NCI-H460 (cell line): ENCODE results near the gene CS. TPM values are rescaled to one million over a fixed set of nuclear protein-coding genes. Genes with fewer than 3 reads are reported as not detected.
"Not testable (repeated sequence)": the region's sequence is repeated elsewhere in the genome, so short reads cannot be mapped to it uniquely, and the experiment has no call there.

Experiments used
- DNase-seq: peaks from one replicate; pipeline ENCODE4 v3.0.0-alpha.2; 2016; ENCODE audit warnings: low read depth; ENCODE audit errors: extremely low read depth
- total RNA-seq: library from RNA; depleted of rRNA; stranded (reverse); fragments of >200 nt; shearing (Covaris generic); gene quantifications from 2 replicates; pipeline ENCODE4 v1.2.3, GENCODE V29; 2014

CS gene
- total RNA-seq, 1 experiment from 2014 or later: 153 TPM

DNA sequence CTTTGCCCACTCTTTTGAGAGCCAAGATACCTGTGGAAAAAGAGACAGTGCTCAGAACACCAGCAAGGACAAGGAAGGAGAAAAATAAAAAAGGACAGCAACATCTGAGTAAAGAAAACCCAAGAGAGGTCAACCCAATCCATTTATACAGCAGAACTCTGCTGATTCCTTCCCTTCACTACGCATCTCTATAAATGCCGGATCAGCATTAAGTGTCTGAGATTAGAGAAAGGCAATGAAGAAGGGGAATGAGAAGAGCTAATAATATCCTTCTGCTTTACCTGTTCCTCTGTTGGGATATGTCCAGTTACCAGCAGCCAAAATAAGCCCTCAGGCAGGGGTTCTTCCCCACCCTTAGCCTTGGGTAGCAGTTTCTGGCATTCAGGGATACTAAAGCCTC lies 17.6 kb downstream of the CS start:
- no peak for DNase-seq

- no peak for DNase-seq
Measured at GRCh38 chr12:56282030-56282429, 18.1 kb downstream of the CS start.

GRCh38 chr12:56280849-56281248 lies 19.3 kb downstream of the CS start:
- DNase-seq: no peak

DNA sequence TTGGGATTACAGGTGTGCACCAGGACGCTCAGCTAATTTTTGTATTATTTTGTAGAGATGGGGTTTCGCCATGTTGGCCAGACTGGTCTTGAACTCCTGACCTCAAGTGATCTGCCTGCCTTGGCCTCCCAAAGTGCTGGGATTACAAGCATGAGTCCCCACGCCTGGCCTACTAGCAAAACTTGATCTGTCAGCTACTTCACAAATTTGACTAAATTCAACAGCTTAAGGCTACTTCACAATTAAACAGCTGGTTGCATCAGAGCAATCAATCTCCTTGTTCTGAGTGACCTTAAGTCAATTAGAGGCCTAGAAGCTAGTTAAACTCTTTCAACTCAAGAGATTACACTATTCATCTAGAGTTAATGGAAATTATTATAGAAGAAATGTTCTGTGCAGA lies 21.2 kb downstream of the CS start:
- no peak for DNase-seq

- DNase-seq: no peak
Measured at GRCh38 chr12:56274299-56274698, 25.8 kb downstream of the CS start.

DNA sequence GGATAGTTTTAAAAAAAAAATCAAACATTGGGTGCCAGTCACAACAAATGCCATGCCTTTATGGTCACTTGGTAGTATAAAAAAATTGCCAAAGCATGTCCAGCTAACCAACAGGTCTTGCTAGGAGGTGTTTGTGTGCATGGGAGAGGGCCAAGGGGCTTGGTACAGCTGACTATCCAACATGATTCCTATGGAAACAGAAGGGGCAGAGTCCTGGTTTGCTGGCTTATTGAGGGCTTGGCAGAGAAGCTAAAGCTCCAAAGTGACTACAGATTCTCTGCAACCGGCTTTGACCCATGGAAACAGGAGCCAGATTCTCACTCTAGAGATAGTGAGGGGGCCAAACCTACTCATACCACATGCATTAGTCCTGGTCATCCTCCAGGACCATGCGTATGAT lies 27.7 kb downstream of the CS start:
- DNase-seq: not testable (repeated sequence)

GRCh38 chr12:56271031-56271430 lies 29.1 kb downstream of the CS start:
- no peak for DNase-seq

- DNase-seq: no peak
Measured at GRCh38 chr12:56267443-56268071, 32.6 kb downstream of the CS start.

DNA sequence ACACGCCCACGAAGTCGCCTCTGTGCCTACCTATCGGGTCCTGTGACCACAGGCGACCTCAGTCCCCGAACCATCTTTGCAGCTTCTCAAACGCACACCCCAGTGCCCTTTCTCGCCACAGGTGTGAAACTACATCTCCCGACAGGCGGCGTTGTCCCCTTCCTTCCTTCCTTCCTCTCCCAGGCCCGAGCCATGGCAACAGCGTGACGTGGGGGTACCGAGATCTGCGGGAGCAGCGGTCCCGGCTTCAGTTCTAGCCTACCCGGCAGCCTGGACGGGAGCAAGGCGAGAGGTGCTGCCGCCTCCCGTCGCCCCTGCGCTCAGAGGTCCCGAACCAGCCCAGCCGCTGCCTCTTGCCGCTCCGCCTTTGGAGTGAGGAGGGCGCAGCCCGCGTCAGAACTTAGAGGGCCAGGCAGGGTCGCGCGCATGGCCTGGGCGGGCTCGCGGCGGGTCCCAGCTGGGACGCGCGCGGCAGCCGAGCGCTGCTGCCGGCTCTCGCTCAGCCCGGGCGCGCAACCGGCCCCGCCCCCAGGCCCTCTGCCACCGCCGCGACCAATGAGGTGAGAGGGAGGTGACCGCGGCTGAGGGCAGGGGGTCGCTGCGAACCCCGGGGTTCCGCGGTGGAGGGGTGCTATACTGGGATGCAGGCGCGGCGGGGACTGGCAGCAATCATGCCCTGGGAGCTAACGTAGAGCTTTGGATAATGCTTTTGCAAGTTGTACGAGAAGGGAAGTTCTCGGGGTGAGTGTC lies 33.3 kb downstream of the CS start, which contains the start of gene COQ10A:
COQ10A (plus strand) TSS at position 250 of the 750 bp plus-strand sequence; CDS start at position 427, 177 bp downstream.
- DNase-seq: peak; percentile 87

- not testable (repeated sequence) for DNase-seq
Measured at GRCh38 chr12:56266068-56266692, 34.0 kb downstream of the CS start.

DNA sequence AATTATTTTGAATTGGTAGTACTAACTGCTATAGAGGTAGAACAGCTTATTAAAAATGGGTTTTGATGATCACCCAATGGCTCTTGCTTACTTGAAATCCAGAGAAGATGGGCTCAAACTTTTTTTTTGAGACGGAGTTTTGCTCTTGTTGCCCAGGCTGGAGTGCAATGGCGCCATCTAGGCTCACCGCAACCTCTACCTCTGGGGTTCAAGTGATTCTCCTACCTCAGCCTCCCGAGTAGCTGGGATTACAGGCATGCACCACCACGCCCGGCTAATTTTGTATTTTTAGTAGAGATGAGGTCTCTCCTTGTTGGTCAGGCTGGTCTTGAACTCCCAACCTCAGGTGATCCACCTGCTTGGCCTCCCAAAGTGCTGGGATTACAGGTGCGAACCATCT lies 37.2 kb downstream of the CS start:
- not testable (repeated sequence) for DNase-seq

DNA sequence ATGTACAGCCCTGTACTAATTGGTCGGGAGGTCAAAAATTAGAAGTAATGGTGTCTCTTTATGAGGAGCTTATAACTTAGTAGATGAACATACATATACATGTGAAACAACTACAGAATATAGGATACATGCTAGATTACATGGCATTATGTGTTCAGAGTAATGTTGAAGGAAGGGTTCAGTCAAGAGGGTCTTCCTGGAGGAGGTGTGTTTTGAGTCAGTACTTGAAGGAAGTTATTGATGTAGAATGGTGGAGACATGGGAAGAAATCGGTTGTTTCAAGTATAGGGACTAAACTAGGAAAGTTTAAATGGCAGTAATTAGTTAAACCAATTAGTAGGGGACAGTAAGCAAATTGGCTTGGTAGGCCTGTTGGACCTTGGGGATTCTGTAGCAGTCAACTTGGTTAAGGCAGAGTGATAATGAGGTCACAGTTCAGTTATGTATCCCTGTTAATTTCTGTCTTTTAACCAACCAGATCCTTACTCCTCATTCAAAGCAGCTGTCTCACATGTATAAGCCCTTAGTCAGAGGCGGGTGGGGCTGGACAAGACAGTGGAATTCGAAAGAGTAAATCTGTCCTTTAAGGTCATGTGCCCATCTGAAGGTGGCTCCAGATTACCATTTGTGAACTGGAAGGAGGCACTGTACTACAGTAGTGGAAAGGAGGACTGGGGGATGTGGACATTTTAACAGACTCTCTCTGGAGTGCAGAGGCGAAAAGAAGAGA lies 38.5 kb downstream of the CS start:
- DNase-seq: peak; percentile 83

DNA sequence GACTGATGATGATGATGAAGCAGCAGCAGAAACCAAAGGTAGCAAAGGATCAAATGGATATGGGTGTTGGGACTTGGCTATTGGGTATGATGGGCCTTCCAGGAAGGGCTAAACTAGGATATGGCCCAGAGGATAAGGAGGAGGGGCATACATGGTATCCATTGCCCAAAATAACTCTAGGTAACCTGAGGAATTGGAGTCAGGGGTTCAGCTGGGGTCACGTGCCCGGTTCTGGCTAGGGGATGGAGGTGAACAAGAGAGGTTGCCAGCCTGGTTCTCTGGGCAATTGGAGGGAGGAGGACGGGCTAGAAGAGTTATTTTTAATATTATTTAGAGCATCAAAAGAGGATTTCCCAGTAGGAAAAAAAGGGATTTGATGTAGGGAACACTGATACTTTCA lies 39.2 kb downstream of the CS start:
- no peak for DNase-seq

DNA sequence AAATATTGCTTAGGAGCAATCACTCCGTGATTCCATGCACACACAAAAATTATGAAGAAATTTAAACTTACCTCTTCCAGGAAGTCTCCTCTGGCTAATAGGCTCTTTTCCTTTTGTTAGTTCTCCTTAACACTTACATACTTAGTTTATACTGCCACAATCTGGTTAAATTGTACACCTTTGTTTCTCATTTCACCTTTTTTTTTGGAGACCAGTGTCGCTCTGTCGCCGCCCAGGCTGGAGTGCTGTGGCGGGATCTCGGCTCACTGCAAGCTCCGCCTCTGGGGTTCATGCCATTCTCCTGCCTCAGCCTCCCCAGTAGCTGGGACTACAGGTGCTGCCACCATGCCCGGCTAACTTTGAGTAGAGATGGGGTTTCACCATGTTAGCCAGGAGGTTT lies 39.8 kb downstream of the CS start:
- no peak for DNase-seq

DNA sequence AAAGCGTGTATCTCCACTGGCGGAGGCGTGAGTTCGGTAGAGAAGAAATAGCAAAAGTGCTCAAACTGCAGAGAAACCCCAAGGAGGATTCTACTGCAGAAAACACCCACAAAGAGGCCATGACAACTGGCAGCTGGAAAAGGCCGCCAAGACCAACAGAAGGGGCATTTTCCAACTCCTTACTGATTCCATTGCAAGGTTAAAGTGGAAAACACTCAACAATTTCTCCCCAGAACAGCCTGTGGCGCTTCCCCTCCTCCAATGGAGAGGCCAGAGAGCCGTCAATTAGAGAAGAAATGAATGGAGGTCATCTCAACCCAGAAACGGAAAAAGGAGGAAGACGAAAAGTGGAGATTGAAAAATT lies 41.3 kb downstream of the CS start:
- DNase-seq: no peak

- peak; percentile 65 for DNase-seq
Measured at GRCh38 chr12:56258068-56258819, 41.9 kb downstream of the CS start, which contains the start of gene ANKRD52. Gene ANKRD52, minus strand, starts transcription at chr12:56258384. Its CDS starts 115 bp downstream, at chr12:56258269.

- DNase-seq: no peak
Measured at GRCh38 chr12:56257491-56258067, 42.6 kb downstream of the CS start.

- no peak for DNase-seq
Measured at GRCh38 chr12:56257071-56257470, 43.1 kb downstream of the CS start.

- no peak for DNase-seq
Measured at GRCh38 chr12:56256326-56256960, 43.7 kb downstream of the CS start.

- no peak for DNase-seq
Measured at GRCh38 chr12:56255671-56256070, 44.5 kb downstream of the CS start.
